Fibroblast of villous mesenchyme (primary cell): ENCODE data around the gene ROCK2. TPM values are rescaled to one million over a fixed set of nuclear protein-coding genes. Genes with fewer than 3 reads are reported as not detected.

ENCODE experiments used
- DNase-seq: peaks from one replicate; pipeline ENCODE4 v3.0.0-alpha.2; 2010; ENCODE audit warnings: low read depth
- H3K4me3 ChIP-seq: 2 replicates; pipeline ENCODE4 v1.5.1; 2011; ENCODE audit warnings: low read depth, mild to moderate bottlenecking, low read length
- CTCF ChIP-seq: IDR thresholded peaks from 2 replicates; pipeline ENCODE4 v1.5.1; 2012; ENCODE audit warnings: low read depth, mild to moderate bottlenecking, low read length; ENCODE audit not compliant: insufficient read depth
- total RNA-seq: library from RNA; depleted of rRNA; stranded (reverse); fragments of >200 nt; gene quantifications from 2 replicates; pipeline ENCODE4 v1.2.3, GENCODE V29; 2012

ROCK2 gene
- total RNA-seq, 1 donor: 54.0 TPM

DNA sequence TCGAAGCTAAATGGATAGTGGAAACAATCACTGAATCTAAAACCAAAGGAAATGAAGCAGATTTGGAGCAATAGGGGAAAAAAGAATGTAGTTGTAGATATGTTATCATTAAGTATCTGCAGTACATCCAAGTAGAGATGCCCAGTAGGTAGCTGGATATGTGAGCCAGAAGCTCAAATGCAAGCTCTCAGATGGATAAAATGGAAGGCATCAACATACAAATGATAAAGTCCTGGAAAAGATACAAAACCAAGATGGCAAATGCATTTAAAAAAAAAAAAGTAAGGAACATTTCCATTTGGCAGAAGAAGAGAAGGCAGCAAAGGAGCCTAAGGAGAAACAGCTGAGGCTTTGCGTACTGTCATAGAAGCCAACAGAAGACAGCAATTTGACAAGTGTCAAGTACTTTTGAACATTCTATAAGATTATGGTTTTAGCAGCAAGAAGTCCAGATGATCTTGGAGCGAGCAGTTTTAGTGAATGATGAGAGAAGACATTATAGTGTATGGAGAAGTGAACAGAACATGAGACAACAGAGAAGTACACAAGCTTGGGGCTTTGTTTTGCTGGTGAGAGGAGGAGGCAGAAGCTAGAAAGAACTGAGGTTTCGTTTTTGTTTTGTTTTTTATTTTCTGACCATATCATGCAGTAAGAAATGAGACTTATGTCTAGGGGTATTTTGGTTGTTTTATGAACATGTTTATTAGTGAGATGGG lies 18.3 kb downstream of the ROCK2 start:
- H3K4me3 ChIP-seq: no peak overlapping the region
- TF ChIP-seq CTCF: no peak
- DNase-seq: no peak

GRCh38 chr2:11321847-11322246 lies 22.6 kb downstream of the ROCK2 start:
- TF ChIP-seq CTCF: no peak
- no peak overlapping the region for H3K4me3 ChIP-seq
- no peak for DNase-seq

- no peak for DNase-seq
- H3K4me3 ChIP-seq: no peak overlapping the region
- peak; percentile 23 for TF ChIP-seq CTCF
These were observed 23.5 kb downstream of the ROCK2 start for GRCh38 chr2:11320698-11321492.

DNA sequence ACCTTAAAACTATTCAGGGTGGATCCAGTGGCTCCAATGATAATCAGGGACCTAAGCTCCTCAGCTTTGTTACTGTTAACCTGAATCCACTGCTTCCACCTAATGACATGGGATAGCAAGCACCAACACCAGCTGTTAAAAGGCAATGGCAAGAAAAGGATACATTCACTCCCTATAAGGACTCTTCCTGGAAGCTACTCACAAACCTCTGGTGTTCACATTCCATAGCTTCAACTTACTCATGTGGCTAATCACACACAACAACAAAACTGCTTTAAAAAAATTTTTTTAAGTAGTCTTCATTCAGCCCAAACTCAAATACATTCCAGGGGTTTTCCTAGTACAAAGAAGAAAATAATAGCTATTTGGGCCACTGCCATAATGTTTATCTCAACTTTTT lies 24.5 kb downstream of the ROCK2 start:
- no peak overlapping the region for H3K4me3 ChIP-seq
- TF ChIP-seq CTCF: no peak
- peak; percentile 35 for DNase-seq

GRCh38 chr2:11315074-11315705 lies 29.2 kb downstream of the ROCK2 start:
- DNase-seq: no peak
- no peak for TF ChIP-seq CTCF

DNA sequence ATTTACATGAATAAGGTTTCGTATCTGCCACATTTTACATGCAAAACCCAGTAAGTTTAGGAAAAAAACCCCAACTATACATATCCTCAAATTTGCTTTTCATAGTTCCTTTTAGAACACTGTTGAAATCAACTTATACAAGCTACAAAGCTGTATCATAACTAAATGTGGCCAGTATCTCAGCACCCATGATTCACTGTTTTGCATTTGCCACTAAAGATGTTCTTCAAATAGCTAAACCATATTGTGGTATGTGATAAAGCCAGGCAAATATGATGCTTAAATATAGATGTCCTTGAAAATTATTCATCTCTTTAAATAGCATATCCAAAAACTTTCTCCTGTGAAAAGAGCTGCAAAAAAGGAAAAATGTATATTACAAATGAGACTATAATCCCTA lies 29.9 kb downstream of the ROCK2 start:
- no peak for TF ChIP-seq CTCF
- H3K4me3 ChIP-seq: no peak overlapping the region
- DNase-seq: no peak

More at GRCh38 chr2:11315074-11315705, 29.2 kb downstream of the ROCK2 start:
- no peak overlapping the region for H3K4me3 ChIP-seq
